GM13977 (cell line): Measurements from ENCODE around the gene ADH5.

Source experiments
- DNase-seq: peaks from one replicate; pipeline ENCODE4 v3.0.0; 2012; ENCODE audit warnings: low spot score
- in situ Hi-C: fragments of 300-500 bp; cut with MboI; formaldehyde crosslinking; loops from one replicate; pipeline ENCODE4 v1.12.0; 2022; ENCODE audit warnings: low sequenced_read_pairs, low pct_unique_long_range_greater_than_20kb, mixed read lengths, inconsistent platforms; ENCODE audit not compliant: unreplicated experiment
- TF ChIP-seq, protein P1 (sequence below): IDR thresholded peaks from 2 replicates; pipeline ENCODE4 v1.5.1; 2012; ENCODE audit warnings: mild to moderate bottlenecking, control low read depth; ENCODE audit not compliant: insufficient read depth; ENCODE audit errors: extremely low read depth, missing control alignments

The ADH5 gene

DNA sequence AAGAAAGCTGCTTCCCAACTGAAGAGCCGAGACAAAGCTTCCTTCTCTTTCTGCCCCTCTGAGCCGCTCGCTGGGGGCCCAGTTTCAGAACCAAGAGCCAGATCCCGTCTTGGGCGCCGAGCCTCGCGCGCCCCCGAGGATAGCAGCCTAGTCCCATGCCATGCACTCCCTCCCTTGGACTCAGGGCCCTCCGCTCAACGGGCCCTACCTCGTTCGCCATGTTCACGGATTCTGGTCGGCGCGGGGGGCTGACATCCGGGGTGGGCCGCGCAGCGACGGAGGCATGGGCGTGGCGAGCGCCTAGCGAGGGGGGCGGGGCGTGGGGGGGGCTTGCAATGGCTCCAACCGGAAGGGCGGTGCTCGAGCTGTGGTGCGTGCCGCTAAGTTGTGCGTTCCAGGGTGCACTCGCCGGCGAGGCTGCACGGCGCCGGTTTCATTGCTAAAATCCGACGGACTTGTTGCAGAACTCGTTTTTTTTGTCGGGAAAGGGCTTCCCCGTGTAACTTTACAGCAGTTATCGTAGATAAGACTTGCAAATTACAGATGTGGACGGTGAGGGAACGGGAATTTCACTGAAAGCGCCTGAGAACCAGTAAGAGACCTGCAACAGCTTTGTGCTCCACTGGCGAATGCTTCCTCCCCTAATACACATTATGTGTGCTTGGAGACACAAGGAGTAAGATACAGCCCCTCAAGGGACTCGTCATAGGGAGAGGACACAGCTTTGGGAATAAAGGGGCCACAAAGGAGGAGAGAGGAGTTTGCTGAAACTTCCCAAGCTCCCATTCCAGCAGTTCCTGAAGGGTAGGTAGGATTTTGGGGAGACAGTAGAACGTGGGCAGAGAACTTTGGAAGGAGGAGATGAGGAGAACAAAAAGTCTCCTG lies at the start of gene ADH5:
Gene ADH5, minus strand, starts transcription at position 308 of the 885 bp plus-strand sequence. Its CDS starts 88 bp downstream, at position 220.
- TF ChIP-seq, protein P1, sequence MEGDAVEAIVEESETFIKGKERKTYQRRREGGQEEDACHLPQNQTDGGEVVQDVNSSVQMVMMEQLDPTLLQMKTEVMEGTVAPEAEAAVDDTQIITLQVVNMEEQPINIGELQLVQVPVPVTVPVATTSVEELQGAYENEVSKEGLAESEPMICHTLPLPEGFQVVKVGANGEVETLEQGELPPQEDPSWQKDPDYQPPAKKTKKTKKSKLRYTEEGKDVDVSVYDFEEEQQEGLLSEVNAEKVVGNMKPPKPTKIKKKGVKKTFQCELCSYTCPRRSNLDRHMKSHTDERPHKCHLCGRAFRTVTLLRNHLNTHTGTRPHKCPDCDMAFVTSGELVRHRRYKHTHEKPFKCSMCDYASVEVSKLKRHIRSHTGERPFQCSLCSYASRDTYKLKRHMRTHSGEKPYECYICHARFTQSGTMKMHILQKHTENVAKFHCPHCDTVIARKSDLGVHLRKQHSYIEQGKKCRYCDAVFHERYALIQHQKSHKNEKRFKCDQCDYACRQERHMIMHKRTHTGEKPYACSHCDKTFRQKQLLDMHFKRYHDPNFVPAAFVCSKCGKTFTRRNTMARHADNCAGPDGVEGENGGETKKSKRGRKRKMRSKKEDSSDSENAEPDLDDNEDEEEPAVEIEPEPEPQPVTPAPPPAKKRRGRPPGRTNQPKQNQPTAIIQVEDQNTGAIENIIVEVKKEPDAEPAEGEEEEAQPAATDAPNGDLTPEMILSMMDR: no peak
- in situ Hi-C loops: loop anchor here (25.0 kb wide), 1 partner anchor 626 kb away; no protein-coding TSS in a partner anchor

DNA sequence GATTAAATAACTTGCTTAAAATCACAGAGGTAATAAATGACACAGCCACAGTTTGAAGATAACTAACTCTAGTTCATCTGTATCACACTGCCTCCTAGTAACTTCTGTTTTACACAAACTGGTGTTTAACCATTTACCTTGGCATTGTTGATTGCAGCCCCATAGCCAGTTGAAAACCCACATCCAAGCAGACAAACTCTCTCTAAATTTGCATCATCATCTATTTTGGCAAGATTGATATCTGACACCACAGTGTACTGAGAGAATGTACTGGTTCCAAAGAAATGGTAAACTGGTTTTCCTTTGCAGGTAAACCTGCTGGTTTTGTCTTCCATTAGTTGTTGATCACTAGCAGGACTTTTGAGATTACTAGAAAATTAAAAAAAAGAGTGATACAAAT lies 47.7 kb upstream of the ADH5 start:
- TF ChIP-seq, protein P1: no peak
- DNase-seq: no peak
- in situ Hi-C loops: no loop called here

More for the DNA sequence above, at the start of gene ADH5:
- DNase-seq: peak; percentile 92

GRCh38 chr4:99135541-99136162 lies 47.1 kb upstream of the ADH5 start:
- in situ Hi-C loops: no loop called here
- DNase-seq: no peak
- TF ChIP-seq, protein P1: no peak

DNA sequence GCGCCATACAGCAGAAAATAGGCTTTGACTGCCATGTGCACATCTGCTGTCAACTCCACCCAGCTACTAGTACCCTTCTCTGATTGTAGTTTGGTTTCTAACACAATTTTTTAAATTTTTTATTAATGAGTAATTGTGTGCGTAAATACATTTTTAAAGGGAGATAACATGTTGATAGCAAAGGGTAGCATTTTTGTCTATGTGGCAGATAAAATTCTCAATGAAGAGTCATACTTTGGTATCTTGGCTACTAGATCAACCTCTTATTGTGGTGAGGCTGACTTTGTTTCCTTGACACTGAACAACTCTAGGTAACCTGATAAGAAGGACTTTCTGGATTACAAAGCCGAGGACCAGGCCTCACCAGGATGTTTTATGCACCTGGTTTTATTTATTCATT lies 46.0 kb upstream of the ADH5 start:
- in situ Hi-C loops: no loop called here

DNA sequence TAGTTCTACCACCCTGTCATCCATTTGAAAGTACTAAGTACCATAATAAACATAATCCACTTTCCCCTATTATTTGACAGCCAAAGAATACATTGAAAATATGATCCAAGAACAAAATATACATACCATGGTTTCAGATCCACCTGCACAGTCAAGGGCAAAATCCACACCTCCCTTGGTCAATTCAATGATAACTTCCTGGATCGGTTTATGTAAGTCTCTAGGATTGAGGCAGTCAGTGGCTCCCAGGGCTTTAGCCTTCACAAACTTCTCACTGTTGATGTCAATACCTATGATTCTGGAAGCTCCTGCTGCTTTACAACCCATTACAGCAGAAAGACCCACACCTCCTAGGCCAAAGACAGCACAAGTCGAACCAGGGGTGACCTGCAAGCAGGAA lies 42.8 kb upstream of the ADH5 start:
- in situ Hi-C loops: no loop called here
- no peak for DNase-seq

More for the DNA sequence above, 46.0 kb upstream of the ADH5 start:
- TF ChIP-seq, protein P1: no peak
- DNase-seq: no peak

DNA sequence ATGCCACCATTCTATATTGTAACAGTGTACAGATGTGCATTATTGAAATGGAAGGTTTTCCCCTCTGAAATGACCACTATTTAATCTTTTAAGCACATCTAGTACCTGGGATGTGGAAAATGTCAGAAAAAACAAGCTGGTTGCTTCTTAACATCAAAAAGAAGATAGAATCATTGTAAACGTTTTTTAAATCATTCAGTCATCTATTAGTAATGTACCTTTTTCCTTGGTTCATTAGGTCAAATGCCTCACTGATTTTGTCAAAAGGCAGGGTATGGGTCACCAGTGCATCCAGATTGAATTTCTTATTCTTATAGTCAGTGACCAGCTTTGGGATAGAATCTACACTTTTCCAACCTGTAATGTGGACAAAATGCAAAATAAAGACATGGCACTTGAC lies 37.8 kb upstream of the ADH5 start:
- TF ChIP-seq, protein P1: no peak
- in situ Hi-C loops: no loop called here
- no peak for DNase-seq

More for the DNA sequence above, 42.8 kb upstream of the ADH5 start:
- TF ChIP-seq, protein P1: no peak
